Suprapubic skin (tissue), 4 donors: ENCODE results near the gene ESM1. TPM values are rescaled to one million over a fixed set of nuclear protein-coding genes. Genes with fewer than 3 reads are reported as not detected.
"Not testable (repeated sequence)": the region's sequence is repeated elsewhere in the genome, so short reads cannot be mapped to it uniquely, and the experiment has no call there.

ENCODE experiments used
- DNase-seq, 2 donors: peaks; one replicate each; pipeline ENCODE4 v3.0.0-alpha.2; 2019; ENCODE audit warnings: low spot score in 2 of 2
- H3K27ac ChIP-seq: fragments of 200-600 bp; sonication (generic); one replicate; pipeline ENCODE4 v1.5.1; 2019
- H3K27me3 ChIP-seq: fragments of 200-600 bp; sonication (generic); one replicate; pipeline ENCODE4 v1.5.1; 2019
- H3K36me3 ChIP-seq: fragments of 200-600 bp; sonication (generic); one replicate; pipeline ENCODE4 v1.5.1; 2019
- H3K4me1 ChIP-seq: fragments of 200-600 bp; sonication (generic); one replicate; pipeline ENCODE4 v1.5.1; 2019
- H3K4me3 ChIP-seq: fragments of 200-600 bp; sonication (generic); one replicate; pipeline ENCODE4 v1.5.1; 2019; ENCODE audit warnings: mild to moderate bottlenecking
- H3K9me3 ChIP-seq: fragments of 200-600 bp; sonication (generic); one replicate; pipeline ENCODE4 v1.5.1; 2019
- CTCF ChIP-seq, 2 donors: fragments of 200-600 bp in 1 of 2; fragments of 450-650 bp in 1 of 2; sonication (generic) in 1 of 2; IDR thresholded peaks; one replicate each; pipeline ENCODE4 v1.5.1; 2016 to 2019; ENCODE audit warnings: antibody characterized with exemption in 2 of 2, mild to moderate bottlenecking in 1 of 2, moderate library complexity in 1 of 2
- EP300 ChIP-seq: sonication (generic); formaldehyde crosslinking; IDR thresholded peaks from one replicate; pipeline ENCODE4 v1.6.1; 2017; ENCODE audit warnings: antibody characterized with exemption
- POLR2A ChIP-seq, 2 donors: fragments of 450-650 bp; IDR thresholded peaks; one replicate each; pipeline ENCODE4 v1.6.1; 2017; ENCODE audit warnings: antibody characterized with exemption in 2 of 2, mild to moderate bottlenecking in 2 of 2, moderate library complexity in 2 of 2
- POLR2AphosphoS5 ChIP-seq, 3 donors: sonication (generic); formaldehyde crosslinking; IDR thresholded peaks; one replicate each; pipeline ENCODE4 v1.6.1; 2017; ENCODE audit warnings: antibody characterized with exemption in 3 of 3
- WGBS: methylation state at CpG from one replicate; pipeline ENCODE4 v1.1.5; 2018; 5-methylcytosine and 5-hydroxymethylcytosine counted together
- total RNA-seq, 4 donors: library from RNA; depleted of rRNA; stranded (reverse); fragments of >200 nt; gene quantifications; one replicate each; pipeline ENCODE4 v1.1.0, GENCODE V29; 2016

Gene ESM1
- total RNA-seq, 4 donors from 2014 or later, result 0.38 to 0.49 TPM; not detected in 2

GRCh38 chr5:55004729-55005128 lies 19.3 kb upstream of the ESM1 start:
- no peak overlapping the region for H3K27ac ChIP-seq
- no peaks in the 10 kb centered on the region for H3K9me3 ChIP-seq
- WGBS, result 75% methylated on average over 1 of the region's 1 CpG
- H3K4me1 ChIP-seq, result no peaks in the 10 kb centered on the region
- TF ChIP-seq EP300 (no peak), CTCF (IDR thresholded peaks at IDR 0.05) (no peak), POLR2A (IDR thresholded peaks at IDR 0.05) (no peak), POLR2AphosphoS5 (IDR thresholded peaks at IDR 0.05) (no peak)
- no peak for DNase-seq
- no peaks in the 10 kb centered on the region for H3K36me3 ChIP-seq
- H3K4me3 ChIP-seq, result no peak overlapping the region
- H3K27me3 ChIP-seq, result peaks cover 8% of the 10 kb centered on the region

GRCh38 chr5:55003432-55004065 lies 18.2 kb upstream of the ESM1 start:
- TF ChIP-seq CTCF (IDR thresholded peaks at IDR 0.05) (no peak), POLR2A (IDR thresholded peaks at IDR 0.05) (no peak), EP300 (no peak), POLR2AphosphoS5 (IDR thresholded peaks at IDR 0.05) (no peak)
- no peak overlapping the region for H3K4me3 ChIP-seq
- H3K27me3 ChIP-seq, result peaks cover 8% of the 10 kb centered on the region
- H3K36me3 ChIP-seq, result no peaks in the 10 kb centered on the region
- no peaks in the 10 kb centered on the region for H3K9me3 ChIP-seq
- DNase-seq, result no peak
- H3K27ac ChIP-seq, result no peak overlapping the region
- 73% methylated on average over 4 of the region's 4 CpGs for WGBS
- no peaks in the 10 kb centered on the region for H3K4me1 ChIP-seq

GRCh38 chr5:55002166-55002565 lies 16.8 kb upstream of the ESM1 start:
- 81% methylated on average over 2 of the region's 2 CpGs for WGBS
- H3K27me3 ChIP-seq, H3K9me3 ChIP-seq, H3K4me1 ChIP-seq, H3K36me3 ChIP-seq, H3K4me3 ChIP-seq, H3K27ac ChIP-seq, DNase-seq: not testable (repeated sequence)

- TF ChIP-seq POLR2A (IDR thresholded peaks at IDR 0.05), result no peak
- no peak for TF ChIP-seq CTCF (IDR thresholded peaks at IDR 0.05)
- TF ChIP-seq POLR2AphosphoS5 (IDR thresholded peaks at IDR 0.05), result no peak
- TF ChIP-seq EP300, result no peak
- H3K4me3 ChIP-seq, result no peak overlapping the region
- H3K9me3 ChIP-seq, result no peaks in the 10 kb centered on the region
- no peaks in the 10 kb centered on the region for H3K4me1 ChIP-seq
- DNase-seq, result no peak
- WGBS, result 57% methylated on average over 2 of the region's 2 CpGs
- H3K27ac ChIP-seq, result no peak overlapping the region
- no peaks in the 10 kb centered on the region for H3K36me3 ChIP-seq
- no peaks in the 10 kb centered on the region for H3K27me3 ChIP-seq
Measured at GRCh38 chr5:54997081-54997480, 11.7 kb upstream of the ESM1 start.

DNA sequence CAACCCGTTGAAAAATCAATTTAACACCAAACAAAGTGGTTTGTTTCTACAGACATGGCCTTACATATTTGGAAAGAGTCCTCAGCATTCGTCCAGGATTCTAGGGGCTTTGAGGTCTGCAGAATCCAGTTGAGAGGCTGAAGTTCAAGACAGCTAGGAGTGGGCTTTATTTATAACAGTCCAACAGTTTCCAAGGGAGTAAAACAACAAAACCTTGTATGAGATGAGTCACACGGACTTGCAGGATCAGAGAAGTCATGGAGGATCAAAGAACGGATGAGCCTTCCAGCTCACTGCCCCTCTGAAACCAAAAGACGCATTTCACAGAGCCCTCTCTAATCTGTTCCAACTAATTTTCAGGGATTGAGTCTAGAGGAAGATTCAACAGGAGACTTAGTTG lies 11.1 kb upstream of the ESM1 start:
- WGBS, result 68% methylated on average over 5 of the region's 5 CpGs
- no peak for DNase-seq
- no peaks in the 10 kb centered on the region for H3K27me3 ChIP-seq

More for the DNA sequence above, 11.1 kb upstream of the ESM1 start:
- Histone ChIP-seq H3K27ac (no peak overlapping the region), H3K4me3 (no peak overlapping the region), H3K36me3 (no peaks in the 10 kb centered on the region), H3K9me3 (no peaks in the 10 kb centered on the region), H3K4me1 (no peaks in the 10 kb centered on the region)
- TF ChIP-seq EP300 (no peak), POLR2AphosphoS5 (IDR thresholded peaks at IDR 0.05) (no peak), CTCF (IDR thresholded peaks at IDR 0.05) (no peak), POLR2A (IDR thresholded peaks at IDR 0.05) (no peak)
